ENCODE results near the gene GIN1.
"Not testable (repeated sequence)": the region's sequence is repeated elsewhere in the genome, so short reads cannot be mapped to it uniquely, and the experiment has no call there.

GIN1 gene

DNA sequence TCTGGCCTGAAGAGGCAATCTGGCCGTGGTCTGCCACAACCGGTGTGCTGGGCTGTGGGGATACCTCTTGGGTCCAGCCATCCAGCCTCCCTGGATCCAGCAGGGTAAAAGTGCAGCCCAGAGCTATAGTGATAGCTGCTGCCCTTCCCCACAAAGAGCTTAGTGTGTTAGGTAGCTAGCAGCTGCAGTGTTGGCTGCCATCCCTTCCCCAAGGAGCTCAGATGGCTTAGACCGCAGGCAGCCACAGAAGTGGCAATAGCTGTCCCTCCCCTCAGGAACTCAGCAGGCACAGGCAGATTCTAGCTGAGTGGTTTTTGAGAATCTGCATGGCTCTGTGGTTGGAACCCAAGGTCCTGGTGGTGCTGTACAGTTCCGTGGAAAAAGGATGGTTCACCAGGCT lies 40.1 kb downstream of the GIN1 start:
- no peak overlapping the region for H3K9ac ChIP-seq (ENCODE audit: low read length)
- no peak for TF ChIP-seq EZH2 (optimal IDR thresholded peaks at IDR 0.05; ENCODE audit: low read depth, low read length)
- H3K4me3 ChIP-seq (ENCODE audit: low read length), result no peak overlapping the region
- H3K36me3 ChIP-seq (replicated peaks; ENCODE audit: insufficient read depth, low read length), result no peaks in the 10 kb centered on the region
- H3K27ac ChIP-seq (ENCODE audit: low read length), result no peak overlapping the region
- no peaks in the 10 kb centered on the region for H3F3A ChIP-seq (ENCODE audit: insufficient read depth, low read length)
- no peaks in the 10 kb centered on the region for H3K4me1 ChIP-seq (ENCODE audit: low read length)
- H3K4me2 ChIP-seq (ENCODE audit: low read depth, low read length), result no peak overlapping the region
- H4K20me1 ChIP-seq (ENCODE audit: insufficient read depth, low read length), result no peaks in the 10 kb centered on the region
- H2AFZ ChIP-seq (ENCODE audit: low read length), result no peak overlapping the region
- H3K9me3 ChIP-seq (replicated peaks; ENCODE audit: insufficient read depth, low read length), result no peaks in the 10 kb centered on the region
- H3K79me2 ChIP-seq (ENCODE audit: low read length), result no peaks in the 10 kb centered on the region
- DNase-seq, result no peak
- no peaks in the 10 kb centered on the region for H3K9me2 ChIP-seq (replicated peaks; ENCODE audit: insufficient read depth, low read length)
- H3K27me3 ChIP-seq (replicated peaks; ENCODE audit: insufficient read depth, low read length), result no peaks in the 10 kb centered on the region

DNA sequence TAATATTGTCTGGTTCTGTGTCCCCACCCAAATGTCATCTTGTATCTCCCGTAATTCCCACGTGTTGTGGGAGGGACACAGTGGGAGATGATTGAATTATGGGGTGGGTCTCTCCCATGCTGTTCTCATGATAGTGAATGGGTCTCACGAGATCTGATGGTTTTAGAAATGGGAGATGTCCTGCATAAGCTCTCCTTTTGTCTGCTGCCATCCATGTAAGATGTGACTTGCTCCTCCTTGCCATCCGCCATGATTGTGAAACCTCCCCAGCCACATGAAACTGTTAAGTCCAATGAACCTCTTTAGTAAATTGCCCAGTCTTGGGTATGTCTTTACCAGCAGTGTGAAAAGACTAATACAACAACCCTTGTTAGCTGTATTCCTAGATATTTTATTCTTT lies 44.5 kb downstream of the GIN1 start:
- Histone ChIP-seq H3F3A (ENCODE audit: insufficient read depth, low read length) (no peaks in the 10 kb centered on the region), H3K27me3 (replicated peaks; ENCODE audit: insufficient read depth, low read length) (no peaks in the 10 kb centered on the region), H3K9me3 (replicated peaks; ENCODE audit: insufficient read depth, low read length) (no peaks in the 10 kb centered on the region)

DNA sequence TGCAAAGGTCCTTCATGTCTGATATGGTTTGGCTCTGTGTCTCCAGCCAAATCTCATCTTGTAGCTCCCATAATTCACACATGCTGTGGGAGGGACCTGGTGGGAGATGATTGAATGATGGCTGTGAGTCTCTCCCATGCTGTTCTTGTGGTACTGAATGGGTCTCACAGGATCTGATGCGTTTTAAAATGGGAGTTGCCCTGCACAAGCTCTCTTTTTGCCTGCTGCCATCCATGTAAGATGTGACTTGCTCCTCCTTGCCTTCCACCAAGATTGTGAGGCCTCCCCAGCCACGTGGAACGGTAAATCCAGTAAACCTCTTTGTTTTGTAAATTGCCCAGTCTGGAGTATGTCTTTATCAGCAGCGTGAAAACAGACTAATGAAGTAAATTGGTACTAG lies 46.4 kb downstream of the GIN1 start:
- not testable (repeated sequence) for H3K4me1 ChIP-seq (ENCODE audit: low read length); H4K20me1 ChIP-seq (ENCODE audit: insufficient read depth, low read length); H3K9me3 ChIP-seq (replicated peaks; ENCODE audit: insufficient read depth, low read length); H3K79me2 ChIP-seq (ENCODE audit: low read length); DNase-seq; H3K27me3 ChIP-seq (replicated peaks; ENCODE audit: insufficient read depth, low read length); H3K9ac ChIP-seq (ENCODE audit: low read length); H3K4me3 ChIP-seq (ENCODE audit: low read length); H3K4me2 ChIP-seq (ENCODE audit: low read depth, low read length); H3F3A ChIP-seq (ENCODE audit: insufficient read depth, low read length); H3K36me3 ChIP-seq (replicated peaks; ENCODE audit: insufficient read depth, low read length); H3K27ac ChIP-seq (ENCODE audit: low read length); H3K9me2 ChIP-seq (replicated peaks; ENCODE audit: insufficient read depth, low read length); H2AFZ ChIP-seq (ENCODE audit: low read length)

More for the DNA sequence above, 44.5 kb downstream of the GIN1 start:
- H2AFZ ChIP-seq (ENCODE audit: low read length), result no peak overlapping the region
- no peaks in the 10 kb centered on the region for H3K9me2 ChIP-seq (replicated peaks; ENCODE audit: insufficient read depth, low read length)
- H3K4me1 ChIP-seq (ENCODE audit: low read length), result no peaks in the 10 kb centered on the region
- H3K4me2 ChIP-seq (ENCODE audit: low read depth, low read length), result no peak overlapping the region
- TF ChIP-seq, protein P1, sequence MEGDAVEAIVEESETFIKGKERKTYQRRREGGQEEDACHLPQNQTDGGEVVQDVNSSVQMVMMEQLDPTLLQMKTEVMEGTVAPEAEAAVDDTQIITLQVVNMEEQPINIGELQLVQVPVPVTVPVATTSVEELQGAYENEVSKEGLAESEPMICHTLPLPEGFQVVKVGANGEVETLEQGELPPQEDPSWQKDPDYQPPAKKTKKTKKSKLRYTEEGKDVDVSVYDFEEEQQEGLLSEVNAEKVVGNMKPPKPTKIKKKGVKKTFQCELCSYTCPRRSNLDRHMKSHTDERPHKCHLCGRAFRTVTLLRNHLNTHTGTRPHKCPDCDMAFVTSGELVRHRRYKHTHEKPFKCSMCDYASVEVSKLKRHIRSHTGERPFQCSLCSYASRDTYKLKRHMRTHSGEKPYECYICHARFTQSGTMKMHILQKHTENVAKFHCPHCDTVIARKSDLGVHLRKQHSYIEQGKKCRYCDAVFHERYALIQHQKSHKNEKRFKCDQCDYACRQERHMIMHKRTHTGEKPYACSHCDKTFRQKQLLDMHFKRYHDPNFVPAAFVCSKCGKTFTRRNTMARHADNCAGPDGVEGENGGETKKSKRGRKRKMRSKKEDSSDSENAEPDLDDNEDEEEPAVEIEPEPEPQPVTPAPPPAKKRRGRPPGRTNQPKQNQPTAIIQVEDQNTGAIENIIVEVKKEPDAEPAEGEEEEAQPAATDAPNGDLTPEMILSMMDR (IDR thresholded peaks at IDR 0.05; ENCODE audit: low read length), result no peak
- no peak for TF ChIP-seq EZH2phosphoT487 (IDR thresholded peaks at IDR 0.05; ENCODE audit: low read length)
- TF ChIP-seq EZH2 (optimal IDR thresholded peaks at IDR 0.05; ENCODE audit: low read depth, low read length), result no peak
- no peaks in the 10 kb centered on the region for H4K20me1 ChIP-seq (ENCODE audit: insufficient read depth, low read length)
- H3K36me3 ChIP-seq (replicated peaks; ENCODE audit: insufficient read depth, low read length), result no peaks in the 10 kb centered on the region
- no peaks in the 10 kb centered on the region for H3K79me2 ChIP-seq (ENCODE audit: low read length)
- no peak for DNase-seq
- no peak overlapping the region for H3K27ac ChIP-seq (ENCODE audit: low read length)
- H3K4me3 ChIP-seq (ENCODE audit: low read length), result no peak overlapping the region
- H3K9ac ChIP-seq (ENCODE audit: low read length), result no peak overlapping the region

DNA sequence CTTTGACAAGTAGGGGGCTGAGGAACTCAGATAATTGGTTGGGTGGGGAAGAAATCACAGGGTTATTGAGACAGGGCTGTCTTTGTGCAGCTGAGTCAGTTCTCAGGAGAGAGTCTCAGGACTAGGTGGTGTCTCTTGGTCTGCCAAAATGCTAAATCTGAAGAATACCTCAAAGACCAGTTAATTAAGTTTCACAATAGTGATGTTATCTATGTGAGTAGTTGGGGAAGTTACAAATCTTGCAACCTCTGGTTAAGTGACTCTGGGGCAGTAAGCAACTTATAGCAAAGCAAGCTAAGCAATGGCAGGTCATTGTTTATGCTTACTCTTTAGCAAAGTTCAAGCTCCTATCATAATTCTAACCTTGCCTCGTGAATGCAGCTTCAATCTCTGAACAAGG lies 53.6 kb downstream of the GIN1 start:
- Histone ChIP-seq H4K20me1 (ENCODE audit: insufficient read depth, low read length) (no peaks in the 10 kb centered on the region), H3K36me3 (replicated peaks; ENCODE audit: insufficient read depth, low read length) (no peaks in the 10 kb centered on the region), H3K27ac (ENCODE audit: low read length) (no peak overlapping the region), H3K79me2 (ENCODE audit: low read length) (no peaks in the 10 kb centered on the region), H3K4me2 (ENCODE audit: low read depth, low read length) (no peak overlapping the region), H3K4me3 (ENCODE audit: low read length) (no peak overlapping the region), H3K27me3 (replicated peaks; ENCODE audit: insufficient read depth, low read length) (no peaks in the 10 kb centered on the region), H3K4me1 (ENCODE audit: low read length) (no peaks in the 10 kb centered on the region), H3F3A (ENCODE audit: insufficient read depth, low read length) (no peaks in the 10 kb centered on the region), H3K9me2 (replicated peaks; ENCODE audit: insufficient read depth, low read length) (no peaks in the 10 kb centered on the region), H2AFZ (ENCODE audit: low read length) (no peak overlapping the region), H3K9me3 (replicated peaks; ENCODE audit: insufficient read depth, low read length) (no peaks in the 10 kb centered on the region), H3K9ac (ENCODE audit: low read length) (no peak overlapping the region)
- DNase-seq, result no peak
- TF ChIP-seq EZH2phosphoT487 (IDR thresholded peaks at IDR 0.05; ENCODE audit: low read length), result no peak
- TF ChIP-seq, protein P1 (IDR thresholded peaks at IDR 0.05; ENCODE audit: low read length), result no peak
